Spleen (tissue), 7 donors: ENCODE data around the gene TANK.

Experiments
- POLR2A ChIP-seq, 3 donors: fragments of 450-650 bp; IDR thresholded peaks; one replicate each; pipeline ENCODE4 v1.5.1; 2017; ENCODE audit warnings: antibody characterized with exemption in 3 of 3, mild to moderate bottlenecking in 1 of 3
- POLR2AphosphoS5 ChIP-seq, 3 donors: sonication (generic); formaldehyde crosslinking; IDR thresholded peaks; one replicate each; pipeline ENCODE4 v1.5.1; 2017; ENCODE audit warnings: antibody characterized with exemption in 3 of 3
- TF ChIP-seq, protein P1 (sequence below), 11 experiments: fragments of 200-600 bp in 7 of 11; fragments of 450-650 bp in 4 of 11; sonication (generic) in 4 of 11; IDR thresholded peaks in 8 of 11; conservative IDR thresholded peaks in 3 of 11; 1 replicate in 7 of 11; 2 replicates in 4 of 11; pipeline versions ENCODE4 v1.4.0 to v1.8.0; 2016 to 2021; ENCODE audit warnings: antibody characterized with exemption in 11 of 11, inconsistent platforms in 4 of 11, mild to moderate bottlenecking in 1 of 11
- donor health status: DM: no; HTN: no; CAD: no; lungs with moderate emphysema.
- donor health status: DM: no; HTN: no; CAD: no.
- donor health status: DM: no; HTN: no; CAD: no.

- TF ChIP-seq, protein P1, sequence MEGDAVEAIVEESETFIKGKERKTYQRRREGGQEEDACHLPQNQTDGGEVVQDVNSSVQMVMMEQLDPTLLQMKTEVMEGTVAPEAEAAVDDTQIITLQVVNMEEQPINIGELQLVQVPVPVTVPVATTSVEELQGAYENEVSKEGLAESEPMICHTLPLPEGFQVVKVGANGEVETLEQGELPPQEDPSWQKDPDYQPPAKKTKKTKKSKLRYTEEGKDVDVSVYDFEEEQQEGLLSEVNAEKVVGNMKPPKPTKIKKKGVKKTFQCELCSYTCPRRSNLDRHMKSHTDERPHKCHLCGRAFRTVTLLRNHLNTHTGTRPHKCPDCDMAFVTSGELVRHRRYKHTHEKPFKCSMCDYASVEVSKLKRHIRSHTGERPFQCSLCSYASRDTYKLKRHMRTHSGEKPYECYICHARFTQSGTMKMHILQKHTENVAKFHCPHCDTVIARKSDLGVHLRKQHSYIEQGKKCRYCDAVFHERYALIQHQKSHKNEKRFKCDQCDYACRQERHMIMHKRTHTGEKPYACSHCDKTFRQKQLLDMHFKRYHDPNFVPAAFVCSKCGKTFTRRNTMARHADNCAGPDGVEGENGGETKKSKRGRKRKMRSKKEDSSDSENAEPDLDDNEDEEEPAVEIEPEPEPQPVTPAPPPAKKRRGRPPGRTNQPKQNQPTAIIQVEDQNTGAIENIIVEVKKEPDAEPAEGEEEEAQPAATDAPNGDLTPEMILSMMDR (IDR thresholded peaks at IDR 0.05 in 8 of 11, conservative IDR thresholded peaks at IDR 0.05 in 3 of 11) = no peak
- TF ChIP-seq POLR2A (IDR thresholded peaks at IDR 0.05) = peak; percentile 80 to 93 (median 88)
- peak; percentile 96 to 100 (median 99) for TF ChIP-seq POLR2AphosphoS5 (IDR thresholded peaks at IDR 0.05)
Measured at GRCh38 chr2:161160226-161161073, at the start of gene TANK.
